Measurements from ENCODE around the gene DSCAML1. TPM values are rescaled to one million over a fixed set of nuclear protein-coding genes. Genes with fewer than 3 reads are reported as not detected.

DSCAML1 gene
- total and polyA plus RNA-seq, 2 experiments from 2014 or later: not detected

DNA sequence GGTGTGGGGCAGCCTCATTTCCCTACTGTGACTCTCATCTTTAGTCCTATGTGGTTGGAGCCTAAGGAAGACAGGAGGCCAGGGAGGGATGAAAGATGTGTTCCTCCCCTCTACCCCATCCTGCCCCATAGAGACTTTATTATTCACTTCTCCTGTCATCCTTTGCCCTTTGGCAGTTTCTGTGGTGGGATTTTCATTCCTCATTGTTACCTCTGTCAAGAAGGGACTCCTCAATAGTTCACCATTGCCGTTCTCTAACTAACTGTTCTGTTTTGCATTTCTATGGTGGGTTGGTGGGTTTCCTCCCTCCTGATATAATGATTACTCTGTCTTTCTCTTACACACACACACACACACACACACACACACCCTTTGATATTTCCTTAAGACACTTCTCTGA, 202.3 kb downstream of the DSCAML1 start:
- Histone ChIP-seq H4K20me1 (ENCODE audit: insufficient read depth) (no peaks in the 10 kb centered on the region), H3K4me3 (no peak overlapping the region), H3K27ac (no peak overlapping the region), H3K9ac (no peak overlapping the region), H3F3A (ENCODE audit: insufficient read depth) (no peaks in the 10 kb centered on the region), H3K36me3 (ENCODE audit: low read depth) (no peaks in the 10 kb centered on the region), H3K4me2 (ENCODE audit: unreplicated experiment) (no peak overlapping the region), H3K27me3 (replicated peaks; ENCODE audit: insufficient read depth) (peaks cover 10% of the 10 kb centered on the region), H2AFZ (no peak overlapping the region), H3K9me3 (ENCODE audit: low read depth) (no peaks in the 10 kb centered on the region), H3K4me1 (ENCODE audit: insufficient read depth) (no peaks in the 10 kb centered on the region), H3K9me2 (ENCODE audit: insufficient read depth) (no peaks in the 10 kb centered on the region), H3K79me2 (ENCODE audit: insufficient read depth) (no peaks in the 10 kb centered on the region)
- TF ChIP-seq EZH2 (IDR thresholded peaks at IDR 0.05; ENCODE audit: insufficient read depth, poor library complexity, severe bottlenecking): no peak
- no peak for TF ChIP-seq EZH2phosphoT487 (IDR thresholded peaks at IDR 0.05; ENCODE audit: insufficient read depth, low read depth)
- 43 to 45% methylated on average over 1 of the region's 1 CpG for WGBS, 2 experiments (ENCODE audit: low coverage in 1 of 2, low lambda C conversion rate in 2 of 2, missing lambda C conversion rate in 2 of 2)
- in situ Hi-C loops (cut with MboI): no loop called here
- DNase-seq: no peak

DNA sequence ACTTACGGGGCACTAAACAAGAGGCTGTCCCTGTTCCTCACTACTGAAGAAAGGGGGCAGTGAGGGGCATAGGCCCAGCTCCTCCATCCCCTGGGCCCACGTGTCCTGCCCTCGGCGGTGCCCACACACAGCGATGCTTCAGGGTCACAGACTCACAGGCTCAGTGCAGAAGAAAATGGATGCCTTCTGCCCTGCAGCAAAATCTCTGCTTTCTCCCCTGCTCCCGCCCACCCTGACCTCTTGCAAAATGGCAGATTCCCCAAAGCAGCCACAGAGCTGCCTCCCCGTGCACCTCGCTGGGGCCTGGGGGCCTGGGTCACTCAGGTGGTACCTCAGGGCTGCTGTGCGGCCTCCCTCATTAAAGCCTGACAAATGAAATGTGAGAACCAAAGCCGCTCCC, 204.0 kb downstream of the DSCAML1 start:
- Histone ChIP-seq H3K4me1 (ENCODE audit: insufficient read depth) (no peaks in the 10 kb centered on the region), H3K9me2 (ENCODE audit: insufficient read depth) (no peaks in the 10 kb centered on the region), H2AFZ (no peak overlapping the region), H3K79me2 (ENCODE audit: insufficient read depth) (no peaks in the 10 kb centered on the region), H3K9ac (no peak overlapping the region), H4K20me1 (ENCODE audit: insufficient read depth) (no peaks in the 10 kb centered on the region), H3K4me3 (no peak overlapping the region), H3F3A (ENCODE audit: insufficient read depth) (no peaks in the 10 kb centered on the region), H3K27ac (no peak overlapping the region), H3K36me3 (ENCODE audit: low read depth) (no peaks in the 10 kb centered on the region), H3K4me2 (ENCODE audit: unreplicated experiment) (no peak overlapping the region), H3K9me3 (ENCODE audit: low read depth) (no peaks in the 10 kb centered on the region), H3K27me3 (replicated peaks; ENCODE audit: insufficient read depth) (peaks cover 4% of the 10 kb centered on the region)
- no peak for DNase-seq
- in situ Hi-C loops (cut with MboI): no loop called here
- WGBS, 2 experiments (ENCODE audit: low coverage in 1 of 2, low lambda C conversion rate in 2 of 2, missing lambda C conversion rate in 2 of 2): 56 to 60% methylated on average over 9 of the region's 10 CpGs
- TF ChIP-seq EZH2 (IDR thresholded peaks at IDR 0.05; ENCODE audit: insufficient read depth, poor library complexity, severe bottlenecking): no peak
- no peak for TF ChIP-seq EZH2phosphoT487 (IDR thresholded peaks at IDR 0.05; ENCODE audit: insufficient read depth, low read depth)

DNA sequence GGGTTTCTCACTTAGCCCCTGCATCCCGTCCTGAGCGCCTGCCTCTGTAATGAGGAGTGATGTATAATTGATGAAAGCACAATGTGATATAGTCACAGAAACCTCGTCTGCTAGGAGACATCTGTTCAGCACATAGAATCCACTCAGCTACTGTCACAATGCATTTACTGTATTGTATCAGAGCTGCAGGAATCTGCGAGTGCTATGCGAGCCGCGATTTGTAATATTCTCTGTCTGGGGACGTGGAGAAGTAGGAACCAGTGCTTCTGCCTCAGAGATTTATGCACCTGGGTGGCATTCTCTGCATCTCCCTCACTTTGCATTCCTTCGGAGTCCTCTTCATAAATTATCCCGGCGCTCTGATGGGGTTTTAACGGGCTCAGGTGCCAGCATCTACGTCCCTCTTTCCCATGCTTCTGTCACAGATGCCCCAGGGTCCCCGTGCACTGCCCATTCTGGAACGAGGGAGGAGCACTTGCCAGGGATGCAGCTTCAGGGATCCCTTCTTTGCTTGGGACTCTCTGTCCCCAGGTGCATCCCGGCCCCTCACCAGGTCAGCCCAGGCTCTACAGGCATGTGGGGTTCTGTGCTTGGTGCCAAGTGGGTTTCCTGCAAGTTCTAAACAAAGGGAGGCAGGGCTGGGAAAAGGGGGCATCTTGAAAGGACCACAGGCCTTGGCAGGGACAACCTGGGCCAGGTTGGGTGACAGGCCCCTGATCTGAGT, 205.5 kb downstream of the DSCAML1 start:
- H3K27me3 ChIP-seq (replicated peaks; ENCODE audit: insufficient read depth): peaks cover 3% of the 10 kb centered on the region
- H3K4me3 ChIP-seq: no peak overlapping the region
- no peak overlapping the region for H3K9ac ChIP-seq
- DNase-seq: no peak
- no peaks in the 10 kb centered on the region for H3K4me1 ChIP-seq (ENCODE audit: insufficient read depth)
- H3K27ac ChIP-seq: no peak overlapping the region
- H4K20me1 ChIP-seq (ENCODE audit: insufficient read depth): no peaks in the 10 kb centered on the region
- TF ChIP-seq EZH2phosphoT487 (IDR thresholded peaks at IDR 0.05; ENCODE audit: insufficient read depth, low read depth) (no peak), EZH2 (IDR thresholded peaks at IDR 0.05; ENCODE audit: insufficient read depth, poor library complexity, severe bottlenecking) (no peak)
- in situ Hi-C loops (cut with MboI): no loop called here
- H2AFZ ChIP-seq: no peak overlapping the region
- H3K36me3 ChIP-seq (ENCODE audit: low read depth): no peaks in the 10 kb centered on the region
- 32 to 34% methylated on average over 16 of the region's 16 CpGs for WGBS, 2 experiments (ENCODE audit: low coverage in 1 of 2, low lambda C conversion rate in 2 of 2, missing lambda C conversion rate in 2 of 2)
- no peak overlapping the region for H3K4me2 ChIP-seq (ENCODE audit: unreplicated experiment)
- H3K9me3 ChIP-seq (ENCODE audit: low read depth): no peaks in the 10 kb centered on the region
- no peaks in the 10 kb centered on the region for H3K9me2 ChIP-seq (ENCODE audit: insufficient read depth)
- H3K79me2 ChIP-seq (ENCODE audit: insufficient read depth): no peaks in the 10 kb centered on the region
- no peaks in the 10 kb centered on the region for H3F3A ChIP-seq (ENCODE audit: insufficient read depth)

DNA sequence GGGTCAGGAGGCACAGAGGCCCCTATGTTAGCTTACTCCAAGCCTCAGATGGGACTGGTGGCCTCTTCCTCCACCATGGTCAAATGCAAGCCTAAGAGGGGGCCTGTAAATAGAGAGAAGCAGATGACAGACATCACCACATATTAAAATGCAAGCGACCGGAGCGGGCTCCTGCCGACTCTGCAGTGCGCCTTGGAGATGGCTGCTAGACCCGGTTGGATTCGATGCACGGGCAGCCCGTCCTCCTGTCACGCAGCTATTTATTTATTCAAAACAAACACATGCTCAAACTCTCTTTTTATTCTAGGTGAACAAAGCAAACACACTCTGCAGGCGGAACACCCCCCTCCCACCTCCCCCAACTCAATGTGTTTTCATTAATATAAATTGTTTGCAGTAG, 208.0 kb downstream of the DSCAML1 start:
- Histone ChIP-seq H3K4me2 (ENCODE audit: unreplicated experiment) (no peak overlapping the region), H4K20me1 (ENCODE audit: insufficient read depth) (no peaks in the 10 kb centered on the region), H3K9me3 (ENCODE audit: low read depth) (no peaks in the 10 kb centered on the region), H2AFZ (no peak overlapping the region), H3K27ac (no peak overlapping the region), H3K27me3 (replicated peaks; ENCODE audit: insufficient read depth) (peaks cover 3% of the 10 kb centered on the region), H3K9ac (no peak overlapping the region), H3K36me3 (ENCODE audit: low read depth) (no peaks in the 10 kb centered on the region), H3F3A (ENCODE audit: insufficient read depth) (no peaks in the 10 kb centered on the region), H3K9me2 (ENCODE audit: insufficient read depth) (no peaks in the 10 kb centered on the region), H3K79me2 (ENCODE audit: insufficient read depth) (no peaks in the 10 kb centered on the region), H3K4me1 (ENCODE audit: insufficient read depth) (peaks cover 1% of the 10 kb centered on the region; the same call in 1 of the 2 replicates), H3K4me3 (no peak overlapping the region)
- no peak for DNase-seq
- WGBS, 2 experiments (ENCODE audit: low coverage in 1 of 2, low lambda C conversion rate in 2 of 2, missing lambda C conversion rate in 2 of 2): 63 to 78% methylated on average over 10 to 11 of the region's 11 CpGs
- in situ Hi-C loops (cut with MboI): no loop called here
- TF ChIP-seq EZH2phosphoT487 (IDR thresholded peaks at IDR 0.05; ENCODE audit: insufficient read depth, low read depth) (no peak), EZH2 (IDR thresholded peaks at IDR 0.05; ENCODE audit: insufficient read depth, poor library complexity, severe bottlenecking) (no peak)
